ENCODE results near the gene TAS2R50. TPM values are rescaled to one million over a fixed set of nuclear protein-coding genes. Genes with fewer than 3 reads are reported as not detected.

TAS2R50 gene
- total and polyA plus RNA-seq, 2 donors from 2014 or later, result 2.0 TPM; not detected in 1

- no peak within 1 kb of the TSS for H3K27ac ChIP-seq (ENCODE audit: low read depth in 2 of 2, low read length in 2 of 2)
- no peaks in the 10 kb centered on the region for H3K4me1 ChIP-seq (ENCODE audit: control insufficient read depth in 2 of 3, insufficient read depth in 2 of 3, low read depth in 1 of 3, low read length in 3 of 3)
- no peak for DNase-seq
- TF ChIP-seq, protein P1, sequence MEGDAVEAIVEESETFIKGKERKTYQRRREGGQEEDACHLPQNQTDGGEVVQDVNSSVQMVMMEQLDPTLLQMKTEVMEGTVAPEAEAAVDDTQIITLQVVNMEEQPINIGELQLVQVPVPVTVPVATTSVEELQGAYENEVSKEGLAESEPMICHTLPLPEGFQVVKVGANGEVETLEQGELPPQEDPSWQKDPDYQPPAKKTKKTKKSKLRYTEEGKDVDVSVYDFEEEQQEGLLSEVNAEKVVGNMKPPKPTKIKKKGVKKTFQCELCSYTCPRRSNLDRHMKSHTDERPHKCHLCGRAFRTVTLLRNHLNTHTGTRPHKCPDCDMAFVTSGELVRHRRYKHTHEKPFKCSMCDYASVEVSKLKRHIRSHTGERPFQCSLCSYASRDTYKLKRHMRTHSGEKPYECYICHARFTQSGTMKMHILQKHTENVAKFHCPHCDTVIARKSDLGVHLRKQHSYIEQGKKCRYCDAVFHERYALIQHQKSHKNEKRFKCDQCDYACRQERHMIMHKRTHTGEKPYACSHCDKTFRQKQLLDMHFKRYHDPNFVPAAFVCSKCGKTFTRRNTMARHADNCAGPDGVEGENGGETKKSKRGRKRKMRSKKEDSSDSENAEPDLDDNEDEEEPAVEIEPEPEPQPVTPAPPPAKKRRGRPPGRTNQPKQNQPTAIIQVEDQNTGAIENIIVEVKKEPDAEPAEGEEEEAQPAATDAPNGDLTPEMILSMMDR (IDR thresholded peaks at IDR 0.05; ENCODE audit: borderline replicate concordance, extremely low read depth, insufficient read depth), result no peak
- no peaks in the 10 kb centered on the region for H3K36me3 ChIP-seq (ENCODE audit: control insufficient read depth in 2 of 3, insufficient read depth in 3 of 3, low read length in 3 of 3)
- H3K4me3 ChIP-seq (ENCODE audit: low read length in 3 of 3), result no peak within 1 kb of the TSS
- intact Hi-C loops (cut with DNase I), result no loop called here
- no peak within 1 kb of the TSS for H3K9ac ChIP-seq (ENCODE audit: low read length in 3 of 3)
- H3K9me3 ChIP-seq (ENCODE audit: control insufficient read depth in 2 of 3, insufficient read depth in 1 of 3, low read length in 3 of 3), result no peaks in the 10 kb centered on the region
- no peak for FAIRE-seq
- H3K27me3 ChIP-seq (ENCODE audit: control insufficient read depth, insufficient read depth, low read length), result no peaks in the 10 kb centered on the region
These were observed 47.5 kb downstream of the TAS2R50 start, which contains the start of gene TAS2R14 for GRCh38 chr12:10939163-10939562. TAS2R14 (minus strand) TSS chr12:10939263; CDS start chr12:10939207, 56 bp downstream.

DNA sequence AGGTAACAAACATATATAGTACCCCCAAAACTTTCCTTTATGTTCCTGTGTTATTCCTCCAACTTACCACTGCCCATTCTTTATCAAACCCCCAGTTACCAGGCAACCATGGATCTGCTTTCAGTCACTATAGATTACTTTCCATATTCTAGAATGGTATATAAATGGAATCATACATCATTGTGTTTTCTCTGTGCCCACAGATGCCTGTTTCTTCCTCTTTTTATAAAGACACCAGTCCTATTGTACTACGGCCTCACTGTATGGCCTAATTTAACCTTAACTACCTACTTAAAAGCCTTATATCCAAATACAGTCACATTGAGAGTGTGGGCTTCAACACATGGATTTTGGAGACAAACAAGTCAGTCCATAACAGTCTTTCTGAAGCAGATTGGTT lies 50.2 kb downstream of the TAS2R50 start:
- H3K27me3 ChIP-seq (ENCODE audit: control insufficient read depth, insufficient read depth, low read length), result no peaks in the 10 kb centered on the region
- no peak overlapping the region for H3K9ac ChIP-seq (ENCODE audit: low read length in 3 of 3)
- intact Hi-C loops (cut with DNase I), result no loop called here
- no peak overlapping the region for H3K27ac ChIP-seq (ENCODE audit: low read depth in 2 of 2, low read length in 2 of 2)
- FAIRE-seq, result no peak
- H3K4me3 ChIP-seq (ENCODE audit: low read length in 3 of 3), result no peak overlapping the region
- no peaks in the 10 kb centered on the region for H3K36me3 ChIP-seq (ENCODE audit: control insufficient read depth in 2 of 3, insufficient read depth in 3 of 3, low read length in 3 of 3)
- DNase-seq, result no peak
- TF ChIP-seq, protein P1 (IDR thresholded peaks at IDR 0.05; ENCODE audit: borderline replicate concordance, extremely low read depth, insufficient read depth), result no peak
- H3K4me1 ChIP-seq (ENCODE audit: control insufficient read depth in 2 of 3, insufficient read depth in 2 of 3, low read depth in 1 of 3, low read length in 3 of 3), result no peaks in the 10 kb centered on the region
- no peaks in the 10 kb centered on the region for H3K9me3 ChIP-seq (ENCODE audit: control insufficient read depth in 2 of 3, insufficient read depth in 1 of 3, low read length in 3 of 3)

Other genes starting within 250 kb of the TAS2R50 start
- not detected for gene TAS2R7, start 184.3 kb downstream of the TAS2R50 start, total RNA-seq
- not detected for gene TAS2R7, start 184.3 kb downstream of the TAS2R50 start, polyA plus RNA-seq (ENCODE audit: insufficient read depth, low read depth, low replicate concordance)
- not detected for gene TAS2R8, start 179.6 kb downstream of the TAS2R50 start, total RNA-seq
- not detected for gene TAS2R8, start 179.6 kb downstream of the TAS2R50 start, polyA plus RNA-seq (ENCODE audit: insufficient read depth, low read depth, low replicate concordance)
- not detected for gene TAS2R9, start 176.7 kb downstream of the TAS2R50 start, total RNA-seq
- not detected for gene TAS2R9, start 176.7 kb downstream of the TAS2R50 start, polyA plus RNA-seq (ENCODE audit: insufficient read depth, low read depth, low replicate concordance)
- 0.82 TPM for gene TAS2R10, start 160.6 kb downstream of the TAS2R50 start, total RNA-seq
- not detected for gene TAS2R10, start 160.6 kb downstream of the TAS2R50 start, polyA plus RNA-seq (ENCODE audit: insufficient read depth, low read depth, low replicate concordance)
- gene PRR4, start 137.4 kb downstream of the TAS2R50 start, total RNA-seq, result 1.8 TPM
- gene PRR4, start 137.4 kb downstream of the TAS2R50 start, polyA plus RNA-seq (ENCODE audit: insufficient read depth, low read depth, low replicate concordance), result 3.2 TPM
- gene PRH1, start 102.7 kb downstream of the TAS2R50 start, total RNA-seq, result 28.7 TPM
- 3.2 TPM for gene PRH1, start 102.7 kb downstream of the TAS2R50 start, polyA plus RNA-seq (ENCODE audit: insufficient read depth, low read depth, low replicate concordance)
- 2.8 TPM for gene TAS2R13, start 77.3 kb downstream of the TAS2R50 start, total RNA-seq
- gene TAS2R13, start 77.3 kb downstream of the TAS2R50 start, polyA plus RNA-seq (ENCODE audit: insufficient read depth, low read depth, low replicate concordance), result not detected
- not detected for gene PRH2, start 57.7 kb downstream of the TAS2R50 start, total RNA-seq
- not detected for gene PRH2, start 57.7 kb downstream of the TAS2R50 start, polyA plus RNA-seq (ENCODE audit: insufficient read depth, low read depth, low replicate concordance)
- 3.9 TPM for gene TAS2R14, start 47.6 kb downstream of the TAS2R50 start, total RNA-seq
- 0.75 TPM for gene TAS2R14, start 47.6 kb downstream of the TAS2R50 start, polyA plus RNA-seq (ENCODE audit: insufficient read depth, low read depth, low replicate concordance)
- 4.1 TPM for gene TAS2R20, start 11.4 kb upstream of the TAS2R50 start, total RNA-seq
- 0.47 TPM for gene TAS2R20, start 11.4 kb upstream of the TAS2R50 start, polyA plus RNA-seq (ENCODE audit: insufficient read depth, low read depth, low replicate concordance)
- gene TAS2R19, start 35.7 kb upstream of the TAS2R50 start, total RNA-seq, result 4.6 TPM
- gene TAS2R19, start 35.7 kb upstream of the TAS2R50 start, polyA plus RNA-seq (ENCODE audit: insufficient read depth, low read depth, low replicate concordance), result not detected
- 5.9 TPM for gene TAS2R31, start 44.5 kb upstream of the TAS2R50 start, total RNA-seq
- not detected for gene TAS2R31, start 44.5 kb upstream of the TAS2R50 start, polyA plus RNA-seq (ENCODE audit: insufficient read depth, low read depth, low replicate concordance)
- 1.6 TPM for gene TAS2R46, start 75.4 kb upstream of the TAS2R50 start, total RNA-seq
- not detected for gene TAS2R46, start 75.4 kb upstream of the TAS2R50 start, polyA plus RNA-seq (ENCODE audit: insufficient read depth, low read depth, low replicate concordance)
- gene TAS2R43, start 105.4 kb upstream of the TAS2R50 start, total RNA-seq, result 0.85 TPM
- not detected for gene TAS2R43, start 105.4 kb upstream of the TAS2R50 start, polyA plus RNA-seq (ENCODE audit: insufficient read depth, low read depth, low replicate concordance)
- gene TAS2R30, start 147.7 kb upstream of the TAS2R50 start, total RNA-seq, result 4.0 TPM
- not detected for gene TAS2R30, start 147.7 kb upstream of the TAS2R50 start, polyA plus RNA-seq (ENCODE audit: insufficient read depth, low read depth, low replicate concordance)
- 9.9 TPM for gene SMIM10L1, start 184.3 kb upstream of the TAS2R50 start, total RNA-seq
- 12.5 TPM for gene SMIM10L1, start 184.3 kb upstream of the TAS2R50 start, polyA plus RNA-seq (ENCODE audit: insufficient read depth, low read depth, low replicate concordance)
- gene TAS2R42, start 200.0 kb upstream of the TAS2R50 start, total RNA-seq, result not detected
- not detected for gene TAS2R42, start 200.0 kb upstream of the TAS2R50 start, polyA plus RNA-seq (ENCODE audit: insufficient read depth, low read depth, low replicate concordance)

Data from kidney (tissue), 14 donors.